GM18873 (cell line): Measurements from ENCODE around the gene APOA5.
"Not testable (repeated sequence)": the region's sequence is repeated elsewhere in the genome, so short reads cannot be mapped to it uniquely, and the experiment has no call there.

ENCODE experiments used
- ATAC-seq: cut with Tn5 transposase; IDR thresholded peaks from one replicate; pipeline ENCODE4 v1.9.1; 2021; ENCODE audit warnings: mild to moderate bottlenecking, moderate library complexity, moderate number of reproducible peaks; ENCODE audit not compliant: unreplicated experiment, low FRiP score

APOA5 gene

GRCh38 chr11:116801662-116802061, 10.0 kb upstream of the APOA5 start:
- not testable (repeated sequence) for ATAC-seq

- no peak for ATAC-seq
Observed at GRCh38 chr11:116800610-116801009, 8.9 kb upstream of the APOA5 start.

GRCh38 chr11:116798368-116798767, 6.7 kb upstream of the APOA5 start:
- no peak for ATAC-seq

GRCh38 chr11:116797816-116798215, 6.1 kb upstream of the APOA5 start:
- no peak for ATAC-seq

- no peak for ATAC-seq
Observed at GRCh38 chr11:116796548-116796947, 4.9 kb upstream of the APOA5 start.

GRCh38 chr11:116794851-116795250, 3.2 kb upstream of the APOA5 start:
- no peak for ATAC-seq

GRCh38 chr11:116793772-116794097, 2.1 kb upstream of the APOA5 start:
- no peak for ATAC-seq

GRCh38 chr11:116792869-116793771, 1.4 kb upstream of the APOA5 start:
- ATAC-seq, result no peak

- ATAC-seq, result no peak
Observed at GRCh38 chr11:116792144-116792868, 627 bp upstream of the APOA5 start.

GRCh38 chr11:116791002-116791812, 472 bp downstream of the APOA5 start:
- ATAC-seq, result no peak

GRCh38 chr11:116790167-116791001, 1.3 kb downstream of the APOA5 start:
- no peak for ATAC-seq

- no peak for ATAC-seq
Observed at GRCh38 chr11:116788975-116789374, 2.7 kb downstream of the APOA5 start.

GRCh38 chr11:116788534-116788933, 3.1 kb downstream of the APOA5 start:
- ATAC-seq, result no peak

- no peak for ATAC-seq
Observed at GRCh38 chr11:116787786-116788486, 3.7 kb downstream of the APOA5 start, which contains the start of gene ZPR1. ZPR1 (minus strand) TSS chr11:116788023; CDS start chr11:116787990, 33 bp downstream.

- ATAC-seq, result no peak
Observed at GRCh38 chr11:116787436-116787785, 4.3 kb downstream of the APOA5 start.

- ATAC-seq, result no peak
Observed at GRCh38 chr11:116786966-116787365, 4.7 kb downstream of the APOA5 start.

- ATAC-seq, result no peak
Observed at GRCh38 chr11:116786326-116786725, 5.4 kb downstream of the APOA5 start.

- no peak for ATAC-seq
Observed at GRCh38 chr11:116782728-116783127, 9.0 kb downstream of the APOA5 start.

GRCh38 chr11:116778556-116778955, 13.1 kb downstream of the APOA5 start:
- no peak for ATAC-seq
